ENCODE results near the gene MEGF10.

The MEGF10 gene

DNA sequence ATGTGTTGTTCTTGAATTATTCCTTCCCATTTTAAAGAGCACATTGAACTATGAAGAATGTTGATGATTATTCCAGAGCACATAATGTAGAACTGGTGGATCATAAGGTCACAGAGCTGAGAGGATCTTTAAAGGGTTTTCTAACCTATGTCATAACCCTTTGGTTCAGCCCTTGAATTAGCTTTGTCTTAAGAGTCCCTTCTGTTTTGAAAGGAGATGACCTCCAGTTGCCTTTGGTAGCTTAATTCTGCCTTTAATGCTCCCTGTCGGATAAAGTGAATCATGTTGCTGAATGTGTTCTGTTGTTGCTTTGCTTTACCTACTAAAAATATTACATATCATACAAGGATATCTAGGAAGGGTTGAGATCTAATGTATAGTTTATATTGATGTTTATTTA, 127.8 kb downstream of the MEGF10 start:
- DNase-seq: no peak

DNA sequence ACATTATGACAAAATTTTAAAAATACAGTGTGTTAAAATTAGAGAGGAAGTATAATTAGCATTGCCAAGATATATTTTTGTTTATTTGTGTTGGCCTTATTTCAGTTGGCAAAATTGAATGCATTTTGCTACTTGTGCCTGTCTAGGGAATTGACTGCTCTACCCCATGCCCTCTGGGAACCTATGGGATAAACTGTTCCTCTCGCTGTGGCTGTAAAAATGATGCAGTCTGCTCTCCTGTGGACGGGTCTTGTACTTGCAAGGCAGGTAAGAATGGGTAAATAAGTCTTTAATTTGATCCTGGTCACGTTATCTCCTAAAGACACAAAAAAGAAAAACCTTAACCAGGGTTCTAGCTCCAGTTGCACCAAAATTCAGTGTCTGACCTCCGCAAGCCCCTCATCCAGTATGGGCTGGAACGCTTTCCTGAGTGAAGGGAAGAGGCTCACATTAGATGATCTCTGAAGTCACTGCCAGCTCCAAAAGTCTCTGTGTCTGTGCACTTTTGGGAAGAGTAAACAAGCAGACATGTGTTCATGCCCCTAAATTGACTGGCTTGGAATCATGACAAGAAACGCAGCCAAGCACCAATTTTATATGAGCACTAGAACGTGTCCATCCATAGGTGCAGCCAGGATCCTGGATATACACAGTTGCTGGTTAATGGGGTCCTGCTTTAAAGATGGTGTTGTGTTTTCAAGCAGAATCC, 128.5 kb downstream of the MEGF10 start:
- no peak for DNase-seq

DNA sequence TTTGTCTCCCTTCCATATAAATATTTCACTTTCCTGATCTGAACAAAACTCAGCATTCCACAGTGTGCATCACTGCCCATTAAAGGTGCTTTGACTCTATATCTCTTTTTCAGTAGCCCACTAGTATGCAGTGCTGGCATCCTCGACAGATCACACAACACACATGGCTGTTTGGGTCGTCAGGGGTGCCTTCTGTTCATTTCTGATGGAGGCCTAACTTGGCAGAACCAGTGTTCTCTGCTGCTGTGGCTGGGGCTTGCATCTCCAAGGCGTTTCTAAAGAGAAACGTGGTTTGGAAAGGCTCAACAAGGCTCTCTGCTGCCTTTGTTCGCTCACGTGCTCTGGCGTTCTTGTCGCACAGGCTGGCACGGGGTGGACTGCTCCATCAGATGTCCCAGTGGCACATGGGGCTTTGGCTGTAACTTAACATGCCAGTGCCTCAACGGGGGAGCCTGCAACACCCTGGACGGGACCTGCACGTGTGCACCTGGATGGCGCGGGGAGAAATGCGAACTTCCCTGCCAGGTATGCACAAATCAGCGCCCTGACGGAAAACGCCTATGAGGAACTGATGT, 129.2 kb downstream of the MEGF10 start:
- no peak for DNase-seq

DNA sequence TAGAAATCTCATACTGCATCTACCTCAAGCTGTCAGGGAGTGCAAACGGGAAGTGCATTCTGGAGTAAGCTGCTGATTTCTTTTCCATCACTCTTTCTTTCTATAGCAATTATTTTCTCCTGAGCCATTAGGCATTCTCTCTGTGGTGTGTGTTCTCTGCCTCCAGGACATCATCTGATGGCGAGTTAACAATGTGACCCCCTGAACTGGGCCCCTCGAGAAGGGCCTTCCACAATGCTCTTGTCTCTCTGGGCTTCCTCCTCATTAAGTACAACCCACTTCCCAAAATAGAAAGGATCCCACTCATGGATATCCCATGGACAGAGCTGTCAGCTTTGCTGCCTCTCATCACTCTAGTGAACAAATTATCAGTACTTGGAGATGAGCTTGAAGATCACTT, 130.2 kb downstream of the MEGF10 start:
- DNase-seq: no peak

DNA sequence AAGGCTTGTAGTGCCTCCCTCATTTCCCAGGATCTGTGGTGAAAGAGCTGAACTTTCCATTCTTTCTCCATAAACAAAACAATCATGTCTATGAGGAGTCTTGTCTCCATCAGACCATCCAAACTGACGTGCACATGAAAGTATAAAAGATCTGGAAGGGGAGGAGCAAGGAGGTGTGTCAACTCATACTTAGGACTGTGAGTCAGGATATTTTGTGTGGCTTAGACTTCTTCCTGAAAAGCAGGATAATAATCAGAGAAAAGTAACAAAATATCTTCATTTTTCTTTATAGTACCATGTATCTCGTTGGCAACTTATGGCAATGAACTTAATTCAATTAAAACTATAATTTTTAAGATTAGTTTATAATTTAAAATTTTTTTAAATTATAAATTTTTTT, 130.9 kb downstream of the MEGF10 start:
- no peak for DNase-seq

DNA sequence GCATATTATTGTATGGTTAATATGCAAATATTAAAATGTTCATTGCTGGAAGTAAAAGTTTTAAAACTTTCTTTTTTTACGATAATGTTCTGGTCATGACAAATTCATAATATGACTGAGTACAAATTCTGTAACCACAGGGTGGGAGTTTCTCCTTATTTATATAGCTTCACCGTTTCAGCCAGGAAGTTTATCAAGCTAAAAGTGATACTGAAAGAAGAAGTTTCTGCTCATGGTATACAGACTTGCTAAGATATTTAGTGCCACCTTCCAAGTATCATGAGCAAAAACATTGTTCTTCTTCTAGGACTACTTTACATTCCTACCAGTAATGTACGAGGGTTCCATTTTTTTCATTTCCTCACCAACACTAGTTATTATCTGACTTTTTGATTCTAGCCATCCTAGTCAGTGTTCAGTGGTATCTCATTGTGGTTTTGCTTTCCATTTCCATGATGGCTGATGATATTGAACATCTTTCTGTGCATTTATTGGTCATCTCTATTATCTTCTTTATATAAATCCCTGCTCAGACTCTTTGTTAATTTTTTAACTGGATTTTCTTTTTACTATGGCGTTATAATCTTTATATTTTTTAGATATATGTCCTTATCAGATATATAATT, 132.7 kb downstream of the MEGF10 start:
- DNase-seq: no peak

DNA sequence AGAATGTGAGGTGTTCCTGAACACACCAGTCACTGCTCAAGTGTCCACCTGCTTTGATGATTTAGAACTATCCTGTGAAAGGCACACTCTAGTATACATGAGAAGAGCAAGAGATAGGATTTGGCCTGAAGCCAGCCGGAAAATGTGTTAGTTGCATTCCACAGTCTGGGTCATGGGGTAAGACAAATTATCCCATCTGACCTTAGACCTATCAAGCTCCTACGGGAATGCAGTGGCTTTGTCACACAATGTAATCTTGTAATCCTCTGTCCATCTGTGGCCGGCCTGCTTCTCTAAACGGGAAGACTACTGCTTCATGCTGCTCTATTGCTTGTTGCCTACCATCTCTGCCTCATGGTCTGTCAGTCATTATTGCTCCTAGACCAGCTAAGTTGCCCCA, 134.4 kb downstream of the MEGF10 start:
- no peak for DNase-seq

DNA sequence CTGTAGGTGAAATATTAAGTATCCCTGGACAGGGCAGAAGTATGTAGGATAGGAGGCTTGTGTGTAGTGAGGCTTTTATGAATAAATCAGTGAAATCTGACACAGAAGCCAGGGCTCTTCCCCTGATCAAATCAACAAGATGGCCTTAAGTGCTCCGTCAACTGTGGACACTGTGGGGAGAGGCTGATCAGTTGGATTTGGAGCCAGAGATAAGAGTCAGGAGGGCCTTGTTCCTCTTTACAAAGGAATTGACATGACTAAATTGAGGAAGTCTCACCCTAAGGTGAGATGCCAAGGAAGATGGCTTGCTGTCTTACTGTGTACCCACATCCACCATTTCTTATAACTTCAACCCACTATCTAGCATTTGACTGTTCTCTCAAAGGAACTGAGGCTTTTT, 135.3 kb downstream of the MEGF10 start:
- no peak for DNase-seq

DNA sequence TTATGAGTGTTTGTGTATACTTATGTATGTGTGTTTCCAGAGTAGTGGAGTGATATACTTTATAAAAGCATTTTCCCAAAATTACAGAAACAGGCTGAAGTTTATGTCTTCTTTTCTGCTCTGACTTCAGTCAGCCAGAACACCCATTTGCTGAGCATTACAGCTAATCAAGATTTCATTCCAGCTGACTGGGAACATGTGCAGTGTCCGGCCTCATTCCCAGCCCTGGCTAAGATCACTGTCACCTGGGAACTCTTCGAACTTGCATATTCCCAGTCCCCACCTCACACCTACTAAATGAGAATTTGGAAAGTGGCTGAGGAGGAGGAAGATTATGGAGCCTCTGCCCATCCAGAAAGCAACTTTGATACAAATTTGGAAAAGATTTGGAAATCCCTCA, 136.1 kb downstream of the MEGF10 start:
- no peak for DNase-seq

DNA sequence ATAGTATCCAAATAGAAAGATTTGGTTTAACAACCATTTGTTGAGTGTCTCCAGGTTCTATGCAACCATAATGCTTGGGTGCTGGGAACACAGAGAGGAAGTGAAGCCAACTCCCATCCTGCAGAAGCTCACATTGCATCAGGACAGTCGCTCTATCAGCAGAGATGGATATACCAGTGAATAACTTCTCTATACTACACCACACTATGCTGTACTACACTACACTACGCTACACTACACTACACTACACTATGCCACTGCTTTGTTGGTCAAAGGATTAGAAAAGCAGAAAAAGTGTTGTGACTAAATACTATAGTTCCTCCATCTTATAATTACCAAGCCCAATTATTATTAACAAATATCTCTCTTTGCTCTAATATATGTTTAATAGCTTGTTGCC, 137.7 kb downstream of the MEGF10 start:
- DNase-seq: no peak

DNA sequence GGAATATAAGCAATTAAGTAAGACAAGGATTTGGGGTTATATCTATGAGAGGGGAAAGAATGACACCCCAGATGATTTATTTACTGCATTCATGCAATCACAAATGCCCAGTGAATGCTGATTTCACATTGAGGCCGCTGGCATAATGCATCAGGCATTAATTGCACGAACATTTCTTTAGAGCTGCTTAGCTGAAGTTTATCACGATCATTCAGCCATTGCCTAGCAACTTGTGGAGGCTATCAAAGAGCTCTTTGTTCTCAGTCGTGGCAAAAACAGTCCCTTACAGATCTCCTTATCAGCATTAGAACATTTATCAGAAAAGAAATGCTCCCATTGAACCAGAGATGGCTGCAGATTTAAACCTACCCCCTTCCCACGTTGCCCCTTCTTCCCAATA, 138.2 kb downstream of the MEGF10 start:
- peak; percentile 27 for DNase-seq

DNA sequence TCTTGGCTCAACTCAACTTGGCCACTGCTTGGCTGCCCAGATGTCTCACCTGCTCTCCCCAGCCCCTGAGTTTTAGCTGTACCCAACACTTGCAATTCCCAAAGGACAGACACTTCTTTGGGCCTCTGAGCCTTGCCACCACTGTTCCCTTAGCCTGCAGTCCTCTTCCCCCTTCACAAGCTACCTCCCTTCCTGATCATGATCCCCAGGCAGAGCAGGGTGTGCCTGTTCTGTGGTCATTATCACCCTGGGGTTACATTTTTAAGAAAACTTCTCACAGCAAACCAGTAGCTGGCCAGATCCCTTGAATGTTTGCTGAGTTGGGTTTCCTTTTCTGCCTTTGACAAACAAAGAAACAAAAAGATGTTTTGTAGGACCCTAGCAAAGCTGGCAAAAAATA, 139.3 kb downstream of the MEGF10 start:
- no peak for DNase-seq

DNA sequence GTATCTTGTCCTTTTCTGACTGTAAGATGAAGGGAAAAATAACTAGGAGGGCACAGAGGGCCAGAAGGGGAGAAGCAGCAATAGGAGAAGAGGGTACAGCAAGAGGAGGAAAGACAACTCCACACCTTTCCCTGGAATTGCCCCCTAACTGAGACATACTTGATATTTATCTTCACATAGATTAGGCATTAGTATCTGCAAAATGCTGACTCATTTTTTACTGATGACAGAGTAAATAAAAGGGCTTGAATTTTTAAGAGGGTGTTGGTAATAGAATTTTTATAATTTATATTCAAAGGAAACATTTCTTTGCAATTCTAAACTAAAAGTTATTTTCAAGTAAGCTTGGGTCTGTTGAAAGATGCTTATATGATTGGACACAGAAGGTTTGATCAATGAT, 140.0 kb downstream of the MEGF10 start:
- no peak for DNase-seq

DNA sequence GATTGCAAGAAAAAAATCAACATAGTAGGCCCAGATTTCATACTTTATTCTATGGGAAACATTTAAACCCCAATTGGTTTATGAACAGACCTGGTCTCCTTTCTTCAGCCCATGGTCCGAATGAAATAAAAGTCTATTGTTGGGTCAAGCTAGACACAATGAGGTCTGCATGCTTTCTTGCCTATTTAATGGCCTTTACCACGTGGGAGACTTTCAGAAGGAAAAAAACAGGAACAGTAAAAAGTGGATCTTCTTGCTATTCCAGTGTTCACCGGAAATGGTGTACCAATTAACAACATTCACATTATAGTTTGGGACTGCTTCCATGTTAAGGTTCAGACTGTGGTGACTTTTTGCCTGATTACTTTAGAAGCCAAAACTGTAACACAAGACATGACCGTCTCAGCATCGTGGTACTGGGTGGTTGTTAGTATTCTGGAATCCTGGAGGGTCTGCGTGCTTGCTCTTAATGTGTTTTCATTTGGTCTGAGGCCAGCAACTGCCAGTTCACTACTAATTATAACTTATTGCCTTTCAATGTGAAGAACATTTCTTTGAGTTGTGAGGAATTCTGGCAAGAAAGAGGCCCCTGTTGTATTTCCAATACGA, 141.5 kb downstream of the MEGF10 start:
- DNase-seq: no peak

DNA sequence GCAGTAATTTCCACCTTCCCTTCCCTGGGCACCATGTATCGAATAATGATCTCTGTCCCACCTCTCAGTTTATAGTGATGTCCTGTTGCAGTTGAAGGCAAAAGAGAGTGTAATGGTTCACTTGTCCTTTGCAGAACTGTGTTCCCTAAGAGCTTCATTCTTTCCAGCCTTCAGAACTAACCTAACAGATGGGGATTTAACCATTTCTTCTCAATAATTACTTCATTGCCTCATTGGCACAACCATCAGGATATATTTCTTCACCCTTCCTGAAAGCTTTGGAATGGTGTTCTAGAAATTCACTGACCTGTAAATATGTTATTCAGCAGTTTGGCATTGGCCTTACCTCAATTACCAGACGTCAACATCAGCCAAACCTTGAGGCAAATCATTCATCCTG, 142.9 kb downstream of the MEGF10 start:
- no peak for DNase-seq

DNA sequence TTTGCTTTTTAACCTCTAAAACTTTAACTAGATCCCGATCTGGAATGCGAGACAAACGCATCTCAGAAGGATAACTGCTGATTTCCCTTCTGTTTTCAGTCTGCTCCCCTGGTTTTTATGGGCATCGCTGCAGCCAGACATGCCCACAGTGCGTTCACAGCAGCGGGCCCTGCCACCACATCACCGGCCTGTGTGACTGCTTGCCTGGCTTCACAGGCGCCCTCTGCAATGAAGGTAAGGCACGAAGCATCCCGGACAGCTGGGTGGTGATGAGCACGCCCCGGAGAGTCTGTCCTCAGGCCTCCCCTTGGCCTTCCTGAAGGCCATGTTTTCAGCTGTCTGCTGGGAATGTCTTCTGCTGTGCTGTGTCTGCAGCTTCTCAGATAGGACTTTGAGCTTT, 144.0 kb downstream of the MEGF10 start:
- no peak for DNase-seq

DNA sequence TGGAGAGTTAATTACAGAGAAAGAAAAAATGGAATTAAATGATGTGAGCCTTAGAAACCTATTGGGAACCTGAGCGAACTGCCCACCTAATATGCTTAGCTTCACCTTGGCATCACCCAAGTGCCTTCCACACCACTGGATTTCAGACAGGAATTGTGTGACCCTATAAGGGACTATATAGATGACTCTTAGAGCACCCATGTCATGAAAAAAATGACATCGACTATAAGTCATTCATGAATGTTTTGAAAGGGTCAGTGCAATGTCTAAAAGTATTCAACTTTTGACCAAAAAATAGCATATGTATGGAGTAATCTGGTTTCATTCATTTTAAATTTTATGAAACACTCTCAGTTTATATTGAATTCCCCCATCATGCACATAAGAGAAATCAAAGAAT, 145.2 kb downstream of the MEGF10 start:
- DNase-seq: no peak

DNA sequence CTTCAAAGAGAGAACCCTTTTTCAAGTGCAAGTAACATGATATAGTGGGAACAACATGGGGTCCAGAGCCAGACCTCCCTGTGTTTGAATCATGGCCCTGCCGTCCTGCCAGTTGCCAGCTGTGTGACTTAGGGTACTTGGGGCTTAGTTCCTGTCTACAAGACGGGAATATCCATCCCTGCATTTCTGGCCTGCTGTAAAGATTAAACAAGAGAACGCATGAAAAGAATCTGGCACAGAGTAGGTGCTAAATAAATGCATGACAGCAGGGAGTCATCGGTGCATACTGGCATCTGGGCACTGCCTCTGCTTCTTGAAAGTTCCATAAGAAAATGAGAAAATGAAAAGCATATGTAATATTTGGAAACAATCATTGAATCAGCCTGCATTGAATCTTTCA, 149.0 kb downstream of the MEGF10 start:
- no peak for DNase-seq

DNA sequence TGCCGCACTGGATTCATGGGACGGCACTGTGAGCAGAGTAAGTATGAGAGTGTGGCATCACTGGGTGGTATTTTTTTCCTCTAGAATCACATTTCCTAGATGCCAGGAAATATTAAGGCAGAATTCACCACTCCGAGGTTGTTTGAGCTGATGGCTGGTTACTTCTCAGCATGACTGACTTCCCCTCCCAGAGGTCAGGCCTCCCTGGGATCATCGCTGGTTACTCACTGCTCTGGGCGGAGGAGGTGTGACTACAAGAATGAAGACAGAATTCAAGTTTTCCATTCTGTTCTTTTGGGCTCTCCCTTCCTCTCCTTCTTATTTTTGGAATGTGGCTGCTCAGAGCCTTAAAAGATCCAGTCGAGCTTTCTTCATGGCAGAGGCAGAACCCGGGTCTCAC, 150.2 kb downstream of the MEGF10 start:
- no peak for DNase-seq

DNA sequence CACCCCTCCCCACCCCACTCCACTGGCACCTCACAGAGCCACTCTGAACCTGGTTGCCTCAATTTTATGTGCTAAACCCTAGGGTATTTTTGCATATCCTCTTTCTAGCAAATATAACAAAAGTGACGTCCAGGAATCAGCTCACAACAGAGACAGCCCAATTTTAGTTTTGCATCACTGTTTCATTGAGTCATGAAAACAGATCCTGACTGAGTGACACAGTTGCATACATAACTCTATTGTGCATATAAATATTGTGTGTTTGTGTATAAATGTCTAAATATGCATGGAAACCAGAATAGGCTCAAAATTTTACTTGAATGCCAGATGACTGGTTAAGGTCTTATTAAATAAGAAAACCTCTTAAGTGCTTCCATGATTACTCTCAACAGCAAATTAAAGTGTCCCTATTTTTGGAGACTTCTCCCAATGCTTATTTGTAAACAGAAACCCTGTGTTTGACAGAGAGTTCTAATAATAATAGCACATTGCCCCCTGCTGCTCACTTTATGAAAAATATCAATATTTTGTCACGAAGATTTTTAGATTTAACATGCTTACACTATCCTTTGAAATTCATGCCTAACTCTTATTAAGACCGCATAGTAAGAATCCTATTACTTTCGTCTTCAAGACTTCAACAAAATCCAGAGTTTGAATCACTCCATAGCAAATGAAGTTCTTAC, 151.3 kb downstream of the MEGF10 start:
- DNase-seq: no peak

DNA sequence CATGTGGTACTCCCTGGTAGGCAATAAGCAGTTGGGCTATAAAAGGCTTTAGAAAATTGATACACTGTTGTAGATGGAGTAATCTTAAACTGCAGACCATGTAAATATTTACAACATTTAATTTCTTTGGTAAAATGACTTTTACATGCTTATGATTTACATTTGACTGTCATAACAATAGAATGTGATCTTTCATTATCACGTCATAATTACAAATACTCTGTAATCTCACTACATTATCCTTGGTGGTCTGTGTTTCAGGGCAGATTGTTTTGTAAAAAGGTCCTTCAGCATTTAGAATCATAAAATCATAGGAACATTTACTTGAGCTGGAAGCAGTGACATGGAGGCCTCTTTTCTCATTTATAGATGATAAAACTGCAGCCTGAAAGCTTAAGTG, 153.6 kb downstream of the MEGF10 start:
- no peak for DNase-seq

DNA sequence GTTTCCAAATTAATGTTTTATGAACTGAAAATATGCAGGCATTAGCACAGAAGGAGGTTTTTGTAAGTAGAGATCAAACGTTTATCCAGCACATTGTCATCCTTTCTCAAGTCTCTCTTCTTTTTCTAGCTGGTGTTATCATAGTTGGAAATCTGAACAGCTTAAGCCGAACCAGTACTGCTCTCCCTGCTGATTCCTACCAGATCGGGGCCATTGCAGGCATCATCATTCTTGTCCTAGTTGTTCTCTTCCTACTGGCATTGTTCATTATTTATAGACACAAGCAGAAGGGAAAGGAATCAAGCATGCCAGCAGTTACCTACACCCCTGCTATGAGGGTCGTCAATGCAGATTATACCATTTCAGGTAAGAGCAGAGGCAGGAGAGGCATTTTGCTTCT, 154.7 kb downstream of the MEGF10 start:
- no peak for DNase-seq

DNA sequence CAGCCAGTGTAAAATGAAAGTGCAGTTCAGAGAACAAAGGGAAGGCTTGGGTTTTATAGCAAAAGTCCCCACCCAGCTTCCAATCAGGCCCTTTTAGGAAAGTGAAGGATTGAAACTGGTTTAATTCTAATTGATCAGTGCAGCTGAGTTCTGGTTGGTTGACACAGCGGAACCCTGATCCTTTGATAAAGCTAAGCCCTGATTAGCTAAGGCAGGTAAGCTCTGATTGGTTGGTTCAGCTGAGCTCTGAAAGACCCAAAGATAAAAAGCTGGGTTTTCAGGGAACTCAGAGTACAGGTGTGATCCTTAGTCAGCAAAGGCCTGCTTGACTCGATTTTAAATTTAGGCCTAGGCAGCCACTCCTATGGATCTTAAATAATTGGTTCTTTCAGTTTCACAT, 156.0 kb downstream of the MEGF10 start:
- DNase-seq: no peak

DNA sequence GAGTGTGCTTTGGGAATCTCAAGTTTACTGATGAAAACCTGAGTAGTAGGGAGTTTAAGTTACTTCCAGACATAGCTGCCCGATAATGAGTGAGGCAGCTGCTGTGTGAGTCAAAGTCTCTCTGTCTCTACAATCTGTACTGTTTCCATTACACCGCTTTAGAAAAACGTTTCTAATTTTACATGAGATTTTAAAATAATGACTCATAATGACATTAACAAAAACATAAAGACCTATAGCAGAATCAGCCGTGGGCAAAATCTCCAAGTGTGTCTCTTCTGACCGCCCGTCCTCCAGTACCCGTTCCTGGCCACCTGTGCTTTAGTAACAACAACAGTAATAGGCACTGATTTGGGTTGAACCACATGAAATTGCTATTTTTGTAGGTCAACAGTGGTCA, 157.2 kb downstream of the MEGF10 start:
- DNase-seq: no peak

All from DMS153 (cell line).